IMR-90 (cell line): Measurements from ENCODE around the gene PSG3. TPM values are rescaled to one million over a fixed set of nuclear protein-coding genes. Genes with fewer than 3 reads are reported as not detected.
A peak's percentile ranks its signal among the peaks of the same experiment; 100 is the strongest.
"Not testable (repeated sequence)": the region's sequence is repeated elsewhere in the genome, so short reads cannot be mapped to it uniquely, and the experiment has no call there.

Experiments used
- ATAC-seq: fragments of 200-7000 bp; cut with Tn5 transposase; 2 replicates; pipeline ENCODE4 v1.9.1; 2020; ENCODE audit warnings: low read depth, mild to moderate bottlenecking, moderate library complexity
- BruUV-seq: library from RNA; stranded (reverse); fragments of 400-500 nt; replicated peaks from 2 replicates; lab custom pipeline; 2021; lab: Mats Ljungman, UMichigan
- CTCF ChIA-PET: fragments of 300-600 bp; formaldehyde crosslinking; extraction: SDS; loops from one replicate; lab custom pipeline; 2021; ENCODE audit warnings: antibody characterized with exemption; lab: Yijun Ruan, JAX
- POLR2A ChIA-PET: fragments of 300-600 bp; sonication (Branson Sonifier 250); formaldehyde crosslinking; loops from one replicate; lab custom pipeline; 2022; ENCODE audit warnings: antibody characterized with exemption; ENCODE audit not compliant: unreplicated experiment; lab: Charles Lee
- DNase-seq: peaks from one replicate; pipeline ENCODE4 v3.0.0; 2013
- H2AFZ ChIP-seq: replicated peaks from 2 replicates; pipeline ENCODE3; 2013; ENCODE audit warnings: low read length, mild to moderate bottlenecking; ENCODE audit not compliant: poor library complexity
- H2AK5ac ChIP-seq: 2 replicates; pipeline ENCODE4 v1.6.1; 2013; ENCODE audit warnings: low read depth, low read length, inconsistent platforms
- H2AK9ac ChIP-seq: replicated peaks from 2 replicates; pipeline ENCODE3; 2013; ENCODE audit warnings: mild to moderate bottlenecking, low read depth, low read length, moderate library complexity; ENCODE audit not compliant: poor library complexity
- H2BK120ac ChIP-seq: 2 replicates; pipeline ENCODE4 v1.6.1; 2013; ENCODE audit warnings: low read depth, low read length, inconsistent platforms
- H2BK15ac ChIP-seq: 3 replicates; pipeline ENCODE4 v1.6.1; 2013; ENCODE audit warnings: low read depth, low read length, inconsistent platforms
- H2BK20ac ChIP-seq: 2 replicates; pipeline ENCODE4 v1.6.1; 2013; ENCODE audit warnings: low read depth, mild to moderate bottlenecking, inconsistent platforms, low read length, moderate library complexity
- H2BK5ac ChIP-seq: 2 replicates; pipeline ENCODE4 v1.6.1; 2013; ENCODE audit warnings: mild to moderate bottlenecking, low read depth, low read length, inconsistent platforms; ENCODE audit not compliant: poor library complexity, severe bottlenecking
- H3K14ac ChIP-seq: replicated peaks from 2 replicates; pipeline ENCODE4 v1.6.1; 2013; ENCODE audit warnings: low read depth, low read length, inconsistent platforms
- H3K18ac ChIP-seq: 2 replicates; pipeline ENCODE4 v1.6.1; 2013; ENCODE audit warnings: low read depth, low read length, control low read depth
- H3K23ac ChIP-seq: 2 replicates; pipeline ENCODE4 v1.6.1; 2013; ENCODE audit warnings: low read depth, low read length, inconsistent platforms
- H3K27ac ChIP-seq: 2 replicates; pipeline ENCODE4 v1.5.1; 2013; ENCODE audit warnings: mild to moderate bottlenecking, control low read depth, low read length; ENCODE audit not compliant: insufficient read depth
- H3K27me3 ChIP-seq: 2 replicates; pipeline ENCODE4 v1.6.1; 2013; ENCODE audit warnings: low read length; ENCODE audit not compliant: control insufficient read depth, insufficient read depth
- H3K36me3 ChIP-seq: 2 replicates; pipeline ENCODE4 v1.6.1; 2013; ENCODE audit warnings: low read length, mixed read lengths; ENCODE audit not compliant: control insufficient read depth, insufficient read depth
- H3K4ac ChIP-seq: 2 replicates; pipeline ENCODE4 v1.6.1; 2013; ENCODE audit warnings: low read depth, low read length, inconsistent platforms
- H3K4me1 ChIP-seq: 2 replicates; pipeline ENCODE4 v1.6.1; 2013; ENCODE audit warnings: low read length, mixed read lengths; ENCODE audit not compliant: control insufficient read depth, insufficient read depth
- H3K4me2 ChIP-seq: 2 replicates; pipeline ENCODE4 v1.6.1; 2013; ENCODE audit warnings: low read depth, mild to moderate bottlenecking, control low read depth, low read length, moderate library complexity
- H3K4me3 ChIP-seq: 2 replicates; pipeline ENCODE4 v1.5.1; 2013; ENCODE audit warnings: low read depth, mild to moderate bottlenecking, control low read depth, low read length, moderate library complexity; ENCODE audit not compliant: insufficient read depth
- H3K56ac ChIP-seq: 2 replicates; pipeline ENCODE4 v1.6.1; 2013; ENCODE audit warnings: low read length, inconsistent platforms; ENCODE audit not compliant: insufficient read depth; ENCODE audit errors: extremely low read depth
- H3K79me1 ChIP-seq, 2 experiments: 2 replicates each; pipeline ENCODE4 v1.6.1; 2013; ENCODE audit warnings: low read length in 2 of 2, inconsistent platforms in 1 of 2, low read depth in 1 of 2
- H3K9ac ChIP-seq: 2 replicates; pipeline ENCODE4 v1.6.1; 2013; ENCODE audit warnings: low read depth, low read length, control low read depth
- H3K9me1 ChIP-seq: 2 replicates; pipeline ENCODE4 v1.6.1; 2013; ENCODE audit warnings: low read length, inconsistent platforms; ENCODE audit not compliant: insufficient read depth
- H3K9me3 ChIP-seq: 2 replicates; pipeline ENCODE4 v1.6.1; 2013; ENCODE audit warnings: low read length; ENCODE audit not compliant: control insufficient read depth, insufficient read depth
- H4K20me1 ChIP-seq: 2 replicates; pipeline ENCODE4 v1.6.1; 2013; ENCODE audit warnings: low read length, inconsistent platforms; ENCODE audit not compliant: insufficient read depth
- H4K5ac ChIP-seq: 2 replicates; pipeline ENCODE4 v1.6.1; 2013; ENCODE audit warnings: mild to moderate bottlenecking, low read depth, low read length, control low read depth
- H4K8ac ChIP-seq, 2 experiments: 2 replicates each; pipeline ENCODE4 v1.6.1; 2013; ENCODE audit warnings: low read depth in 2 of 2, low read length in 2 of 2, control low read depth in 1 of 2, inconsistent platforms in 1 of 2
- H4K91ac ChIP-seq: 2 replicates; pipeline ENCODE4 v1.6.1; 2013; ENCODE audit warnings: low read depth, low read length, inconsistent platforms; ENCODE audit not compliant: insufficient read depth
- USF2 ChIP-seq: fragments of 150-350 bp; IDR thresholded peaks from 2 replicates; pipeline ENCODE4 v1.6.1; 2017; ENCODE audit warnings: mild to moderate bottlenecking, antibody characterized with exemption, low read length, low read depth
- WGBS, 2 experiments: methylation state at CpG; one replicate each; pipeline versions ENCODE4 v1.1.5 to v1.1.7; 2013; ENCODE audit warnings: missing lambda C conversion rate in 2 of 2; ENCODE audit not compliant: insufficient read length in 1 of 2; ENCODE audit errors: extremely low coverage in 2 of 2; 5-methylcytosine and 5-hydroxymethylcytosine counted together
- dilution Hi-C: fragments of 300-500 bp; cut with HindIII; formaldehyde crosslinking; loops from one replicate; pipeline ENCODE4 v1.14.3; 2018; ENCODE audit warnings: low sequenced_read_pairs; ENCODE audit not compliant: unreplicated experiment
- in situ Hi-C: fragments of 300-500 bp; cut with MboI; formaldehyde crosslinking; loops from 3 replicates; pipeline ENCODE4 v1.14.3; 2019; ENCODE audit warnings: low sequenced_read_pairs, inconsistent platforms, mixed read lengths
- intact Hi-C: fragments of 100-400 bp; cut with micrococcal nuclease; formaldehyde crosslinking; loops from 2 replicates; pipeline ENCODE4 v1.10.0; 2022
- polyA plus RNA-seq, 3 experiments: library from polyadenylated mRNA; depleted of rRNA; stranded (reverse); fragments of >200 nt; gene quantifications; 2 replicates each; pipeline ENCODE4 v1.2.3, GENCODE V29; 2012; ENCODE audit warnings: low replicate concordance in 1 of 3
- total RNA-seq: library from RNA; depleted of rRNA; stranded (reverse); fragments of >200 nt; gene quantifications from 2 replicates; pipeline ENCODE4 v1.2.3, GENCODE V29; 2012

Gene PSG3
- total and polyA plus RNA-seq, 2 of the 4 experiments (the other 2 are of a cell fraction), result 0.03 TPM; not detected in 1

- Histone ChIP-seq H2AK5ac (peak overlapping the region; percentile 91), H2BK15ac (peak overlapping the region; percentile 99), H3K56ac (peak overlapping the region; percentile 88), H4K8ac (peak overlapping the region; percentile 91 to 93), H3K9ac (peak overlapping the region; percentile 20; the same call in 1 of the 2 replicates), H3K4me1 (peaks cover 20% of the 10 kb centered on the region), H2BK120ac (peak overlapping the region; percentile 98), H2BK20ac (peak overlapping the region; percentile 98), H4K5ac (peak overlapping the region; percentile 75), H3K27ac (peak overlapping the region; percentile 87), H3K14ac (peak overlapping the region; percentile 77), H3K23ac (peak overlapping the region; percentile 79), H4K91ac (peak overlapping the region; percentile 97), H3K18ac (peak overlapping the region; percentile 79), H3K4ac (peak overlapping the region; percentile 99), H3K9me1 (peaks cover 14% of the 10 kb centered on the region), H2BK5ac (peak overlapping the region; percentile 99)
- POLR2A ChIA-PET, dilution Hi-C loops, H4K20me1 ChIP-seq, H2AK9ac ChIP-seq, H3K4me2 ChIP-seq, in situ Hi-C loops, BruUV-seq, H2AFZ ChIP-seq, H3K27me3 ChIP-seq, H3K36me3 ChIP-seq, H3K79me1 ChIP-seq, H3K9me3 ChIP-seq, CTCF ChIA-PET, H3K4me3 ChIP-seq: not testable (repeated sequence)
- intact Hi-C loops, result loop anchor here (2.0 kb wide), 1 partner anchor 16 kb away; no protein-coding TSS in a partner anchor
- DNase-seq, result peak; percentile 97
- peak; percentile 78 for ATAC-seq
- TF ChIP-seq USF2, result peak; percentile 72
- WGBS, 2 experiments, result no CpG with 5 or more reads among the region's 7 CpGs
Observed at GRCh38 chr19:42760954-42761923, 21.0 kb upstream of the PSG3 start.
